Right atrium auricular region (tissue), 2 donors: ENCODE data around the gene C11orf91. TPM values are rescaled to one million over a fixed set of nuclear protein-coding genes. Genes with fewer than 3 reads are reported as not detected.
"Not testable (repeated sequence)": the region's sequence is repeated elsewhere in the genome, so short reads cannot be mapped to it uniquely, and the experiment has no call there.

Source experiments
- DNase-seq: peaks from one replicate; pipeline ENCODE4 v3.0.0-alpha.2; 2019; ENCODE audit warnings: low spot score
- H3K27ac ChIP-seq, 2 donors: fragments of 200-600 bp; sonication (generic); 1 replicate in 1 of 2; 2 replicates in 1 of 2; pipeline ENCODE4 v1.5.1; 2016 to 2019
- H3K27me3 ChIP-seq, 2 donors: fragments of 200-600 bp; sonication (generic); one replicate each; pipeline versions ENCODE4 v1.5.1 to v1.6.0; 2017 to 2019
- H3K36me3 ChIP-seq: fragments of 200-600 bp; sonication (generic); one replicate; pipeline ENCODE4 v1.5.1; 2016
- H3K4me1 ChIP-seq, 2 donors: fragments of 200-600 bp; sonication (generic); one replicate each; pipeline versions ENCODE4 v1.5.1 to v1.6.0; 2017 to 2019
- H3K4me3 ChIP-seq, 2 donors: fragments of 200-600 bp; sonication (generic); 1 replicate in 1 of 2; 2 replicates in 1 of 2; pipeline ENCODE4 v1.5.1; 2017 to 2019; ENCODE audit warnings: mild to moderate bottlenecking in 1 of 2, moderate library complexity in 1 of 2
- H3K9me3 ChIP-seq, 2 donors: fragments of 200-600 bp; sonication (generic); one replicate each; pipeline ENCODE4 v1.5.1; 2019
- CTCF ChIP-seq, 2 donors: fragments of 200-600 bp; sonication (generic); IDR thresholded peaks; one replicate each; pipeline ENCODE4 v1.5.1; 2019; ENCODE audit warnings: antibody characterized with exemption in 2 of 2
- total RNA-seq, 2 donors: library from RNA; depleted of rRNA; stranded (reverse); fragments of >200 nt; gene quantifications; one replicate each; pipeline ENCODE4 v1.1.0, GENCODE V29; 2016

C11orf91 gene
- total RNA-seq, 2 donors from 2014 or later, result not detected

- no peak for DNase-seq
- Histone ChIP-seq H3K9me3 (no peaks in the 10 kb centered on the region), H3K27me3 (no peaks in the 10 kb centered on the region), H3K4me3 (no peak overlapping the region), H3K36me3 (peaks cover 8% of the 10 kb centered on the region), H3K27ac (peak overlapping the region; percentile 30 to 99), H3K4me1 (peaks cover 0 to 62% of the 10 kb centered on the region in 2 donors)
- no peak for TF ChIP-seq CTCF (IDR thresholded peaks at IDR 0.05)
Measured at GRCh38 chr11:33731723-33732531, 31.3 kb upstream of the C11orf91 start.

DNA sequence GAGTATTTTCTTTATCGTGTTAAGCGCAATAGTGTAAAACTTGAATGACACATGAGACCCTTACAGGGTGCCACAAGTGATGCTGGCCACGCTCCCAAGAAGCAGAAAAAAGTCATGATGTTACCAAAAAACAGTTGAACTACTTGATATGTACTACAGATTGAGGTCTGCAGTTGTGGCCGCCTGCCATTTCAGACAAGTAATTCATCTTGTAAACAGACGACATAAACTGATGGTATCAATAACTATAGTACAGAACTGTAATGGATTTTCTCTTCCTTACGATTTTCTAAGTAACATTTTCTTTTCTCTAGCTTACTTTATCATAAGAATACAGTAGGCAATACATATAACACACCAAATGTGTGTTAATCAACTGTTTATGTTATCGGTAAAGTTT lies 30.1 kb upstream of the C11orf91 start:
- TF ChIP-seq CTCF (IDR thresholded peaks at IDR 0.05), result no peak
- Histone ChIP-seq H3K27ac (peak overlapping the region in 1 of 2 donors; percentile 99), H3K36me3 (peaks cover 8% of the 10 kb centered on the region), H3K4me1 (peaks cover 0 to 64% of the 10 kb centered on the region in 2 donors), H3K4me3 (no peak overlapping the region), H3K9me3 (no peaks in the 10 kb centered on the region), H3K27me3 (no peaks in the 10 kb centered on the region)
- DNase-seq, result no peak

DNA sequence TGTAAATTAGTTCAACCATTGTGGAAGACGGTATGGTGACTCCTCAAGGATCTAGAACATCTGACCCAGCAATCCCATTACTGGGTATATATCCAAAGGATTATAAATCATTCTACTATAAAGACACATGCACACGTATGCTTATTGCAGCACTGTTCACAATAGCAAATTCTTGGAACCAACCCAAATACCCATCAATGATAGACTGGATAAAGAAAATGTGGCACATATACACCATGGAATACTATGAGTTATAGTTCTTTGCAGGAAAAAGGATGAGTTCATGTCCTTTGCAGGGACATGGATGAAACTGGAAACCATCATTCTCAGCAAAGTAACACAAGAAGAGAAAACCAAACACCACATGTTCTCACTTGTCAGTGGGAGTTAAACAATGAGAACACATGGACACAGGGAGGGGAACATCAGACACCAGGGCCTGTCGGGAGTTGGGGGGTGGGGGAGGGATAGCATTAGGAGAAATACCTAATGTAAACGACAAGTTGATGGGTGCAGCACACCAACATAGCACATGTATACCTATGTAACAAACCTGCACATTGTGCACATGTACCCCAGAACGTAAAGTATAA lies 28.5 kb upstream of the C11orf91 start:
- peaks cover 0 to 76% of the 10 kb centered on the region in 2 donors for H3K4me1 ChIP-seq
- not testable (repeated sequence) for H3K9me3 ChIP-seq, DNase-seq, H3K36me3 ChIP-seq, H3K4me3 ChIP-seq, H3K27ac ChIP-seq, H3K27me3 ChIP-seq

GRCh38 chr11:33727539-33727938 lies 26.9 kb upstream of the C11orf91 start:
- not testable (repeated sequence) for H3K4me3 ChIP-seq, H3K9me3 ChIP-seq, H3K27me3 ChIP-seq, H3K36me3 ChIP-seq, H3K27ac ChIP-seq, DNase-seq
- peaks cover 0 to 76% of the 10 kb centered on the region in 2 donors for H3K4me1 ChIP-seq

GRCh38 chr11:33725496-33725895 lies 24.9 kb upstream of the C11orf91 start:
- Histone ChIP-seq H3K4me1 (peaks cover 0 to 76% of the 10 kb centered on the region in 2 donors), H3K9me3 (no peaks in the 10 kb centered on the region), H3K36me3 (peaks cover 19% of the 10 kb centered on the region), H3K27ac (peak overlapping the region; percentile 91 to 93), H3K27me3 (no peaks in the 10 kb centered on the region), H3K4me3 (no peak overlapping the region)
- DNase-seq, result no peak
- TF ChIP-seq CTCF (IDR thresholded peaks at IDR 0.05), result no peak

- Histone ChIP-seq H3K27me3 (no peaks in the 10 kb centered on the region), H3K4me3 (no peak overlapping the region), H3K4me1 (peaks cover 0 to 76% of the 10 kb centered on the region in 2 donors), H3K27ac (peak overlapping the region; percentile 91 to 93), H3K9me3 (no peaks in the 10 kb centered on the region), H3K36me3 (peaks cover 28% of the 10 kb centered on the region)
- TF ChIP-seq CTCF (IDR thresholded peaks at IDR 0.05), result no peak
- no peak for DNase-seq
Measured at GRCh38 chr11:33724644-33725035, 24.0 kb upstream of the C11orf91 start.
